Motor neuron (in vitro differentiated cells): ENCODE measurements around the gene CARMIL1. TPM values are rescaled to one million over a fixed set of nuclear protein-coding genes. Genes with fewer than 3 reads are reported as not detected.

Experiments used
- ATAC-seq, 8 experiments: fragments of 200-7000 bp; cut with Tn5 transposase; replicated peaks in 6 of 8; 2 replicates each; pipeline ENCODE4 v1.8.0; 2021; ENCODE audit warnings: mild to moderate bottlenecking in 8 of 8, moderate library complexity in 8 of 8
- H3K27ac ChIP-seq, 2 donors: fragments of 250-450 bp; sonication (Bioruptor Pico); 2 replicates each; pipeline ENCODE4 v1.9.0; 2021; ENCODE audit warnings: antibody characterized with exemption in 2 of 2, mild to moderate bottlenecking in 2 of 2, moderate library complexity in 1 of 2
- H3K4me1 ChIP-seq, 2 donors: fragments of 250-450 bp; sonication (Bioruptor Pico); replicated peaks in 1 of 2; 2 replicates each; pipeline ENCODE4 v1.6.1; 2021; ENCODE audit warnings: antibody characterized with exemption in 2 of 2, mild to moderate bottlenecking in 2 of 2, moderate library complexity in 1 of 2
- H3K4me3 ChIP-seq, 5 donors: fragments of 250-450 bp; sonication (Bioruptor Pico); 2 replicates each; pipeline ENCODE4 v1.9.0; 2021; ENCODE audit warnings: antibody characterized with exemption in 5 of 5, mild to moderate bottlenecking in 5 of 5, moderate library complexity in 4 of 5
- WGBS, 10 experiments: fragments of 450-650 bp; shearing (Covaris generic); methylation state at CpG; one replicate each; pipeline ENCODE4 v1.0.0; 2022; 5-methylcytosine and 5-hydroxymethylcytosine counted together
- in situ Hi-C, 9 experiments: fragments of 400-800 bp; cut with MboI; loops; one replicate each; pipeline ENCODE4 v1.15.0; 2021; ENCODE audit warnings: low sequenced_read_pairs in 9 of 9, low pct_unique_long_range_greater_than_20kb in 2 of 9; ENCODE audit not compliant: unreplicated experiment in 9 of 9
- total RNA-seq, 8 experiments: library from RNA; unstranded; fragments of 300-600 nt; gene quantifications; 2 replicates each; pipeline versions ENCODE4 v1.2.3 to v1.2.4, GENCODE V29; 2022

Gene CARMIL1
- total RNA-seq, 8 experiments from 2014 or later: 1.7 to 52.5 (median 6.4) TPM

DNA sequence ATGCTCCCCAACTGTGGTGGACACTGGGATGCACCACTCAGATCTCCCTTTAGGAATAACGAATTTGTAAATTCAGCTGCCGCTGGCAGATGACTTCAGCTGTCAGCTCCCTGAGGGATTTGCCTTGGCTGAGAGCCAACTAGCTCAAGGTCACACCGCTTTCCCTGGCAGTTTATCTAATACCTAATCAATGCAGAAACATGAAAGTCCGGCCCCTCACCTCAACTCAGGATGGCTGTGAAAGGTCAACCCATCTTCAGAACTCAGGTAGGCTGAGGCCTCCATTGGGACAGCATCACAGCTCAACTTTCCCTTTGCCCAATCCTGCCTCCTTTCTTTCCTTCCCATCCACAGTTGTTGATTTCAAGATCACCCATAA lies 350.0 kb downstream of the CARMIL1 start:
- H3K4me1 ChIP-seq: peaks cover 0 to 9% of the 10 kb centered on the region in 2 donors
- no peak overlapping the region for H3K4me3 ChIP-seq
- peak in 4 of 8 experiments; percentile 41 to 78 (median 49) for ATAC-seq
- in situ Hi-C loops: no loop called here
- no peak overlapping the region for H3K27ac ChIP-seq
- WGBS, 10 experiments: 17 to 67% (median 40%) methylated on average over 1 to 3 of the region's 4 CpGs; no CpG with 5 or more reads in 3 of the 10 experiments

DNA sequence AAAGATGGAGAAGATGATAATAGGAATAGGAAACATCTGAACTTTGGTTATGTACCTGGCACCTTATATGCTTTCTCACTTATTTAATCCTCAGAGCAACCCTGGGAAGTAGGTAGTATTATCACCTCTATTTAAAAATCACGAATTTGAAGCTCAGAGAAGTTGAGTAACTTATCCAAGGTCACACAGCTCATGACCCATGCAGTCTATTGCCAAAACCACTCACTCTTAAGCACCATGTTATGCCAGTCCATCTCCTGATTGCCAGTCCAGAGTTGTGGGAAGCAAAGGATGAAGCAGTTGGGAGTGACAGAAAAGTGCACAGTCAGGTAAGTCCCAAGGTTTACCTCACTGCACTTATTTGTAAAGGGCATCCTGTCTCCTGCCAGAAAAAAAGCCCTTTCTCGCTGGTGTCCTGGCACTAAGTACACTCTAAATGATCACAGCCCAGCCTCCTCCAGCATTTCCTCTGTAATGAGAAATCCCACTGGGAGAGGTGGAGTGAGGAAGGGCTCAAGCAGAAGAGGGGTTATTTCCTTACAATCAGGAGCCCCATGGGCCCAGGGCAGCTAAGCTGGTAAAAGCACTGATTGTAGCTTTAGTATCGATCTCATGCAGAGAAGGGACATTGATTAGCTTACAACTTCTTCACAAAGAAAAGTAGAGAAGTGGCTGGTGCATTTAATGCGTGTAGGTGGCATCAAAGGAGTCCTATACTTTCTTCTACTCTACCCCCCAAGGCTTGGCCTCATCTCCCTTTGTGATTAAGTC lies 351.5 kb downstream of the CARMIL1 start:
- Histone ChIP-seq H3K4me3 (no peak overlapping the region), H3K27ac (no peak overlapping the region), H3K4me1 (peaks cover 0 to 9% of the 10 kb centered on the region in 2 donors)
- in situ Hi-C loops: no loop called here
- no peak for ATAC-seq
- WGBS, 10 experiments: 30 to 67% (median 50%) methylated on average over 1 to 3 of the region's 4 CpGs; no CpG with 5 or more reads in 1 of the 10 experiments

DNA sequence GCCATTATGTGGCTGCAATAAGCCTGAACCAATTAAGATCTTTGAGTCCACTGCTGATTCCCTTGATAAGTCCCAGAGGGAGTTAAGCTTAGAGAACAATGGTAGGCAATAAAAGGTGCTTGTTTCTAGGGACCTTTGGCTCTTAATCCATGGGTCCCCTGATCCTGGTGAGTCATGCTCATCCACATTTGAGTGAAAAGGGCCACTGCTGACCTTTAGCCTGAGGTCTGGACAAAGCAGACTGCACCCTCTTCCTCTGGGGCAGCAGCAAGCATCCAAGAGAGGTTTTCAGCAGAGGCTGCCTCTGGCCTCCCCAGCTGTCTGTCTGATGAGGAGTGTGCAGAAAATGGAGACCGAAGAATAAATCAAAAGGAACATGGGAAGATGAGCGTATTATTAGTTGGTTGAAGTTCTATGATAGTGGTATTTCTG lies 356.7 kb downstream of the CARMIL1 start:
- WGBS, 10 experiments: 33 to 100% (median 93%) methylated on average over 1 to 2 of the region's 2 CpGs; no CpG with 5 or more reads in 4 of the 10 experiments
- Histone ChIP-seq H3K27ac (no peak overlapping the region), H3K4me1 (no peaks in the 10 kb centered on the region), H3K4me3 (no peak overlapping the region)
- ATAC-seq: no peak
- in situ Hi-C loops: no loop called here

DNA sequence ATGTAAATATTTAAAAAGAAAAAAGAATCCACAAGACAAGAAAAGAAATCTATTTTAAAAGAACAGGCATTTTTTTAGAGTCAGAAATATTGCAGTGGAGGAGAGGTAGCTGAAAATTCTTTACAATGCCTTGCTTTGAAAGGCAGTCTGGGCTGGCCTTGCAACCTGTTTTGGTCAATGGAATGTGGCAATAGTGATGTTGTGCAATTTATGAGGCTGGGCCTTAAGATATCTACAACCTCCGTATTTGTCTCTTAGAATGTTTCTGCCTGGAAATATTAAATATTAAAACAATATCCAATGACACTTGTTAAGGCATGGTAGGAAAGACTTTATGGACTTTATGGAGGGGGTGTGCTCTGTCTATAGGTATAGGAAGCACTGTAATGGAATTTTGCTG lies 358.0 kb downstream of the CARMIL1 start:
- Histone ChIP-seq H3K4me3 (no peak overlapping the region), H3K27ac (no peak overlapping the region), H3K4me1 (no peaks in the 10 kb centered on the region)
- no peak for ATAC-seq
- WGBS, 10 experiments: 11 to 100% (median 77%) methylated on average over 1 of the region's 1 CpG; no CpG with 5 or more reads in 2 of the 10 experiments
- in situ Hi-C loops: no loop called here

DNA sequence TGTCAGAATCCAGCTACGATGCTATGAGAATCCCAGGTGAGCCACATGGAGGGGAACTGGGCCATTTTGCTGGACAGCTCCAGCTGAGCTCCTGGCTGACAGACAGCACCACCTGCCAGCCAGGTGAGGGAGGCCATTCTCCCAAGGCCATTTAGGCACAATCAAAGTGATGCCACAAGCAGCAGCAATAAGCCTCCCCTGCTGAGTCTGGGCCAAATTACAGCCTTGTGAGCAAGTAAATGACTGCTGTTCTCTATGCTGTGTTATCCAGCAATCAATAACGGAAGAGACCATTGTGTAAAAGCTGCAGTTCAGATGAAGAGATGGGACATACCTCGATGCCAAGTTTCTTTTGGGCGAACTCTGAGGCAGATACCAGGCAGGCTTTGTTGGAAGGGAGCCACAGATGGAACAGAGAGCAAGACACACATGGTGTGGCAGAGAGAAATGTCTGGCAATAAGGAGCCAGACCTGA lies 358.8 kb downstream of the CARMIL1 start:
- ATAC-seq: no peak
- in situ Hi-C loops: no loop called here

DNA sequence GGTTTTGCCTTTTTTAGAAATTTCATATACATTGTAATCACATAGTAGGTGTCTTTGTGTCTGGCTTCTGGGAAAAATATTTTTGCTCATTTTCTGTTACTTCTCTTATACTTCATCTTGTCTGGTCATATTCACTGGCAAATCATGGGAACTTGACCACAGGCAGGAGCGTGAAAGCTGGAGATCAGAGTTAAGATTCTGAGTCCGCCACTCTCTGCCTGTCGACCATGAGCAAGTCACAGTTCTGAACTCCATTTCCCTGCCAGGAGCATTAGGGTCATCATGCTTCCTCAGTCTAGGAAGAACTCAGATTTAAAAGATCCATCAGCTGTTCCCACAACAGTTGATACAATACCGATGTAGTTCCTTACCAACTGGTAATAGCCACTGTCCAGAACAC lies 360.5 kb downstream of the CARMIL1 start:
- H3K4me1 ChIP-seq: no peaks in the 10 kb centered on the region
- H3K27ac ChIP-seq: no peak overlapping the region
- no peak for ATAC-seq
- H3K4me3 ChIP-seq: no peak overlapping the region
- in situ Hi-C loops: no loop called here
- 70 to 100% (median 86%) methylated on average over 1 to 4 of the region's 4 CpGs; no CpG with 5 or more reads in 2 of the 10 experiments for WGBS, 10 experiments

More for the DNA sequence above, 358.8 kb downstream of the CARMIL1 start:
- WGBS, 10 experiments: 0 to 88% (median 52%) methylated on average over 1 to 4 of the region's 4 CpGs; no CpG with 5 or more reads in 2 of the 10 experiments
- Histone ChIP-seq H3K4me3 (no peak overlapping the region), H3K4me1 (no peaks in the 10 kb centered on the region), H3K27ac (no peak overlapping the region)

DNA sequence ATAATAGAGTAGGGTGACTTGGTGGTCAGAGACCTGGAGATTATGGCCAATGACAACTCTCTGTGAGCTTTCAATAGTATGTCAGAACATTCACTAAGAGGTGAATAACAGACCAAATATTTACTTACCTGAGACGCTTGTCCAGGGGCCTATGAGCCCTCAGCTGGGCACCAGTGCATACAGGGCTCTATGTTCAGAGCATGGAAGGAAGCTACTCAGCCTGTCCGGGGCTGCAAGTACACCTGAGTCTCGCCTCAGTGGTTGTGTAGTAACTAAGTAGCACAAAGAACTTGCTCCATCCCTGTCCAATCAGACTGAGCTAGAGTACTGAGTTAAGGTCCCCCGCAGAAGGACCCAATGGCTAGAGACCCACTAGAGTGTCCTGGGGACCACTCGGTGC lies 361.3 kb downstream of the CARMIL1 start:
- 0 to 100% (median 77%) methylated on average over 1 to 5 of the region's 5 CpGs; no CpG with 5 or more reads in 2 of the 10 experiments for WGBS, 10 experiments
- ATAC-seq: no peak
- H3K4me3 ChIP-seq: no peak overlapping the region

DNA sequence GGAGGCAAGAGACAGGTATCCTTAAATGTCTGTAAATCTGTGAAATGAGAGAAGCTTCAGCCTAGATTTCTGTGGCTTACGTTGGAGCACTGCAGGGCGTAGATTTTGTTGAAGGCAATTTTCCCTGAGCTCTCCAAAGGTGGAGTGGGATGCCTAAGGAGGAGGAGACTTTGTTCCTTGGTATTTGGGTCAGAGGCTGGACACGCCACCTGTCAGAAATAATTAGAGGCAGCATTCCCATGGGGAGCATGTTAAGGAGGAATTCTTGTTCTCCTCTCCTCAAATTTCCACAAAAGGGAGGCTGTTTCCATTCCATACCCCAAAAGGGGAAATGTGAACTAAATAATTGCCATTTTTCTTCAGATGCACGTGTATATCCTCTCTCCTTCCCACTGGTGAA lies 361.7 kb downstream of the CARMIL1 start:
- no peak overlapping the region for H3K4me3 ChIP-seq
- in situ Hi-C loops: no loop called here
- ATAC-seq: no peak
- 25 to 100% (median 81%) methylated on average over 1 to 3 of the region's 4 CpGs; no CpG with 5 or more reads in 3 of the 10 experiments for WGBS, 10 experiments
- no peak overlapping the region for H3K27ac ChIP-seq
- H3K4me1 ChIP-seq: no peaks in the 10 kb centered on the region

More for the DNA sequence above, 361.3 kb downstream of the CARMIL1 start:
- Histone ChIP-seq H3K4me1 (no peaks in the 10 kb centered on the region), H3K27ac (no peak overlapping the region)
- in situ Hi-C loops: no loop called here

DNA sequence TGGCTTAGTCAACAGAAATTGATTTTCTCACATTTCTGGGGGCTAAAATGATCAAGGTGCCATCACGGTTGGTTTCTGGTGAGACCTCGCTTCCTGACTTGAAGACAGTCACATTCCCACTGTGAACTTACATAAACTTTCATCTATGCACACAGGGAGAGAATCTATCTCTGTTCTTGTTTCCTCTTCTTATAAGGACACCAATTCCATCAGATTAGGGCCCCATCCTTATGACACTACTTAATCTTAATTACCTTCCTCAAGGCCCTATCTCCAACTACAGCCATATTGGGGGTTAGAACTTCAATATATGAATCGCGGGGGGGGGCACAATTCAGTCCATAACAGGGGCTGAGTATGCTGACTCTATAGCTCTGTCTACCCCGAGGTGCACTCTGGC lies 362.2 kb downstream of the CARMIL1 start:
- WGBS, 10 experiments: 17 to 100% (median 71%) methylated on average over 2 to 5 of the region's 5 CpGs; no CpG with 5 or more reads in 2 of the 10 experiments
- no peak for ATAC-seq
- in situ Hi-C loops: no loop called here
- H3K4me3 ChIP-seq: no peak overlapping the region
- H3K4me1 ChIP-seq: no peaks in the 10 kb centered on the region
- no peak overlapping the region for H3K27ac ChIP-seq

DNA sequence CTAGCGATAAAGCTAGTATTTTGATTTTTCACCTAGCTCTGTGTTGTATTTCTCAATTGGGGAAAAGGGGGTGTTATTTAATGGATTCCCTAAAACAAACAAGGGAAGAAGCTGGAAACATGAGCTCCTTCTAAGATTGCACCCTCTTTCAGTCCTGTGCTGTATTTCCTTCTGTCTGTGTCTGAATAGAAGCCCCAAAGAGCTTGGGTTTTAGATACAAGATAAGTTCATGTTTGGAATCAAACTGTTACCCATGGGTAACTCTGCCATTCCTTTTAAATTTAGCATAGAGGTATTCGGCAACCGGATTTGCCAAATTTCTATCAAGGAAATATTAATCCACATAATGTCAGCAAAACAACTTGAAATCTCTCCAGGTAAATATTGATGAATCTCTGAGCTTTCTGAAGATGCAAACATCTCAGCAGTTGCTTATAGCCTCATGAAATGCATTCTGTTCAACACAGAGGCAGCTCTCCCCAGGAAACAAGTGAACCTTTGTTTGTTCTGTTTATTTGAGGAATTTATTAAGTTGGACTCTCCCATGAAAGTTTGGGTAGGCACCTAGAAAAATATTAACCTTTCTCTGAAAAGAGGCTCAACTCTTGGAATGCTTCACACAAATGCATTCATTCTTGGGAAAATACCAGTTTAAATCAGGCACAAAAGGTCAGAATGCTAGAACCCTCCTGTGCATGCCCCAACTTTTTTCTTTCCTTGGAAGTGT lies 362.9 kb downstream of the CARMIL1 start:
- Histone ChIP-seq H3K4me1 (no peaks in the 10 kb centered on the region), H3K27ac (no peak overlapping the region), H3K4me3 (no peak overlapping the region)
- 17 to 95% (median 83%) methylated on average over 1 to 3 of the region's 3 CpGs; no CpG with 5 or more reads in 1 of the 10 experiments for WGBS, 10 experiments
- in situ Hi-C loops: no loop called here
- ATAC-seq: no peak

DNA sequence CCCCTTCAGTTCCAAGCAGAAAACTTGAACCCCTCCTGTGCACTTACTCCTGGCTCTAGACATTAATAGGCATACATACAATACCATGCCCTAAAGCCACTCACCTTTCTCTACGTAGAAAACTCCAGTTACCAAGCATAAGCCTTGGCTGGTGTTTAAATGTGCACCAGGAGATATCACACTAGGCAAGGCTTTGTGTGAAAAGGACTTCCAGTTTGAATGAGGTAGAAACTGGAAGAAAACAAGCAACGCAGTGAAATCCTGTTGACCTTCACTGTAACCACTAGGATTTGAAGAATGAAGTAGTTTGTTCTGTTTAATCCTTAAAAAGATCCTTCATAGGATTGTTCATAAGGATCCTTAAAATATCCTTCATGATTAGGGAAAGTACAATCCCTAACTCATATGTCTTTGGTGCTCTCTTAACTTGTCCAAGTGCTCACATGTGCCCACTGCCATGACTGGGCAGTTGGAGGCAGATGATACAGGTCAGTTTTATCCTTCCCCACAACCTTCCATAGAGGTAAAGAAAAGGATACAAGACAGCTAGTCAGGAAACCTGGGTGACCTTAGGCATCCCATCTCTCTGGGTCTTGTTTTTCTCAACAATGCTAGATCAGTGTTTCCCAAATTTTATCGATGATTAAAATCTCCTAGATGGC lies 363.6 kb downstream of the CARMIL1 start:
- no peaks in the 10 kb centered on the region for H3K4me1 ChIP-seq
- ATAC-seq: no peak
- H3K27ac ChIP-seq: no peak overlapping the region
- no peak overlapping the region for H3K4me3 ChIP-seq
- 0 to 100% (median 60%) methylated on average over 1 to 3 of the region's 3 CpGs for WGBS, 10 experiments
- in situ Hi-C loops: no loop called here

DNA sequence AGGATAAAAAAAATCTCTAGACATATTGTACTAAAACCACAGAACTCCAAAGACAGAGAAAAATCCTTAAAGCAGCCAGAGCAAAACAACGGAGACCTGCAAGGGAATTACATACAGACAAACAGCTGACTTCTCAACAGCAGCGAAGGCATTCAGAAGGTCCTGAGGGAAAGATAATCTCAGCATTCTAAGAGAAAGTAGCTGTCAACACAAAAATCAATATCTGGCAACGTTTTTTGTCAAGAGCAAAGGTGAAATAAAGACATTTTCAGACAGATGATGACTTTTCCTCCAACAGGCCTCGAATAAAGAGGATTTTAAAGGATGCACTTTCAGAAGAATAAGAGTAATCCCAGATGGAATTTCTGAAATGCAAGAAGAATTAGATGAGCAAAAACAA lies 366.7 kb downstream of the CARMIL1 start:
- no peak overlapping the region for H3K27ac ChIP-seq
- WGBS, 10 experiments: 0 to 90% (median 51%) methylated on average over 2 to 4 of the region's 4 CpGs
- ATAC-seq: no peak
- H3K4me1 ChIP-seq: no peaks in the 10 kb centered on the region
- no peak overlapping the region for H3K4me3 ChIP-seq
- in situ Hi-C loops: no loop called here

DNA sequence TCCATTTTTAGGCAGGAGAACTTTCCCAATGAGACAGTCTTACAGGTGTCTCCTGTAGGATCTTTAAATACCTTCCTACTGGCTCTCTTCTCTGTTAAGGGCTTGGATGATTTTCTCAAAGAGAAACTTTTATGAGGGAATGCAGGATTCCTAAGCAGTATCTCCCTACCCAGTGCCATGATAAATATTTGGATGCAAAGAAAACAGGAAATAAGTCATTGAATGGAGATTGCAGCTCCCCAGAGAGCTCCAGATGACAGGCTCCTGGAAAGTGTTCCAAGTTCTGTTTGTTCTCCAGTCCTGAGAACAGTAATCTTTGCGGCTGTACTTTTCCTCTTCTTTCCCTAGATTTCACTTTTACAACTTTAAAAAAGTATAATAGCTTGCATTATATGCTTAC lies 370.4 kb downstream of the CARMIL1 start:
- H3K27ac ChIP-seq: no peak overlapping the region
- WGBS, 10 experiments: 0 to 86% (median 75%) methylated on average over 1 of the region's 1 CpG; no CpG with 5 or more reads in 3 of the 10 experiments
- no peak overlapping the region for H3K4me3 ChIP-seq
- in situ Hi-C loops: no loop called here
- no peak for ATAC-seq
- no peaks in the 10 kb centered on the region for H3K4me1 ChIP-seq
